Tibial artery (tissue), 4 donors: Measurements from ENCODE around the gene MRPS18B.

ENCODE experiments used
- DNase-seq, 2 donors: peaks; one replicate each; pipeline ENCODE4 v3.0.0-alpha.2; 2019
- H3K27ac ChIP-seq, 2 donors: fragments of 200-600 bp; sonication (generic) in 1 of 2; 1 replicate in 1 of 2; 2 replicates in 1 of 2; pipeline ENCODE4 v1.5.1; 2018 to 2019; ENCODE audit warnings: mild to moderate bottlenecking in 1 of 2
- H3K27me3 ChIP-seq, 2 donors: fragments of 200-600 bp; sonication (generic) in 1 of 2; one replicate each; pipeline versions ENCODE4 v1.5.1 to v1.6.0; 2016 to 2019
- H3K36me3 ChIP-seq, 3 donors: fragments of 200-600 bp; sonication (generic) in 2 of 3; one replicate each; pipeline ENCODE4 v1.5.1; 2016 to 2019; ENCODE audit warnings: mild to moderate bottlenecking in 2 of 3
- H3K4me1 ChIP-seq, 4 donors: fragments of 200-600 bp; sonication (generic) in 2 of 4; 1 replicate in 3 of 4; 2 replicates in 1 of 4; pipeline ENCODE4 v1.5.1; 2016 to 2019
- H3K4me3 ChIP-seq, 2 donors: fragments of 200-600 bp; sonication (generic) in 1 of 2; 1 replicate in 1 of 2; 2 replicates in 1 of 2; pipeline ENCODE4 v1.5.1; 2018 to 2019; ENCODE audit warnings: mild to moderate bottlenecking in 2 of 2
- H3K9me3 ChIP-seq, 3 donors: fragments of 200-600 bp; sonication (generic) in 1 of 3; one replicate each; pipeline ENCODE4 v1.5.1; 2016 to 2019
- CTCF ChIP-seq, 2 experiments: fragments of 200-600 bp in 1 of 2; fragments of 450-650 bp in 1 of 2; IDR thresholded peaks; one replicate each; pipeline ENCODE4 v1.5.1; 2017 to 2019; ENCODE audit warnings: antibody characterized with exemption in 2 of 2, mild to moderate bottlenecking in 1 of 2, moderate library complexity in 1 of 2
- intact Hi-C: fragments of 100-400 bp; cut with DNase I; formaldehyde crosslinking; loops from one replicate; pipeline ENCODE4 v1.15.0; 2023; ENCODE audit warnings: low total_unique reads

MRPS18B gene

GRCh38 chr6:30617565-30618269 lies at the start of gene MRPS18B:
MRPS18B (plus strand) TSS chr6:30617840; CDS start chr6:30617866, 26 bp downstream.
- no peaks in the 10 kb centered on the region for H3K27me3 ChIP-seq
- peaks cover 0 to 30% (median 27%) of the 10 kb centered on the region in 4 donors for H3K4me1 ChIP-seq
- no peaks in the 10 kb centered on the region for H3K9me3 ChIP-seq
- peak within 1 kb of the TSS; percentile 96 to 98 for H3K27ac ChIP-seq
- DNase-seq = peak; percentile 98 to 99
- H3K36me3 ChIP-seq = peaks cover 40 to 47% (median 45%) of the 10 kb centered on the region in 3 donors
- intact Hi-C loops = loop anchor here (5.0 kb wide), 2 partner anchors 60 to 105 kb away; partner anchors contain the start of genes GNL1, PRR3 and TUBB
- no peak for TF ChIP-seq CTCF (IDR thresholded peaks at IDR 0.05)
- peak within 1 kb of the TSS; percentile 87 to 90 for H3K4me3 ChIP-seq

GRCh38 chr6:30568245-30568644 lies 49.4 kb upstream of the MRPS18B start:
- no peak for TF ChIP-seq CTCF (IDR thresholded peaks at IDR 0.05)
- Histone ChIP-seq H3K27ac (no peak overlapping the region), H3K36me3 (peaks cover 0 to 3% (median 0%) of the 10 kb centered on the region in 3 donors), H3K9me3 (no peaks in the 10 kb centered on the region), H3K4me1 (peaks cover 4 to 28% (median 19%) of the 10 kb centered on the region in 4 donors), H3K4me3 (no peak overlapping the region), H3K27me3 (no peaks in the 10 kb centered on the region)
- DNase-seq = no peak
- intact Hi-C loops = no loop called here

- Histone ChIP-seq H3K27me3 (no peaks in the 10 kb centered on the region), H3K36me3 (peaks cover 0 to 12% (median 0%) of the 10 kb centered on the region in 3 donors), H3K4me3 (peak overlapping the region; percentile 62 to 73), H3K4me1 (peaks cover 4 to 35% (median 27%) of the 10 kb centered on the region in 4 donors), H3K9me3 (no peaks in the 10 kb centered on the region), H3K27ac (peak overlapping the region; percentile 83 to 87)
- DNase-seq = no peak
- intact Hi-C loops = loop anchor here (1.0 kb wide), 1 partner anchor 12 kb away; no protein-coding TSS in a partner anchor
- TF ChIP-seq CTCF (IDR thresholded peaks at IDR 0.05) = no peak
Observed at GRCh38 chr6:30570263-30570662, 47.4 kb upstream of the MRPS18B start.

GRCh38 chr6:30570740-30571074 lies 46.9 kb upstream of the MRPS18B start:
- intact Hi-C loops = loop anchor here (1.0 kb wide), 1 partner anchor 12 kb away; no protein-coding TSS in a partner anchor
- no peaks in the 10 kb centered on the region for H3K27me3 ChIP-seq
- DNase-seq = peak in 1 of 2 donors; percentile 39
- H3K27ac ChIP-seq = peak overlapping the region; percentile 83 to 87
- no peak for TF ChIP-seq CTCF (IDR thresholded peaks at IDR 0.05)
- H3K36me3 ChIP-seq = peaks cover 0 to 12% (median 0%) of the 10 kb centered on the region in 3 donors
- H3K4me3 ChIP-seq = peak overlapping the region; percentile 62 to 73
- peaks cover 4 to 35% (median 27%) of the 10 kb centered on the region in 4 donors for H3K4me1 ChIP-seq
- no peaks in the 10 kb centered on the region for H3K9me3 ChIP-seq

GRCh38 chr6:30571075-30571761 lies 46.4 kb upstream of the MRPS18B start, which contains the start of gene ABCF1:
ABCF1 (plus strand) TSS chr6:30571442; CDS start chr6:30571488, 46 bp downstream.
- Histone ChIP-seq H3K4me1 (peaks cover 4 to 35% (median 27%) of the 10 kb centered on the region in 4 donors), H3K27ac (peak within 1 kb of the TSS; percentile 83 to 87), H3K36me3 (peaks cover 0 to 12% (median 0%) of the 10 kb centered on the region in 3 donors), H3K4me3 (peak within 1 kb of the TSS; percentile 62 to 73), H3K9me3 (no peaks in the 10 kb centered on the region), H3K27me3 (no peaks in the 10 kb centered on the region)
- intact Hi-C loops = no loop called here
- DNase-seq = peak; percentile 96 to 99
- no peak for TF ChIP-seq CTCF (IDR thresholded peaks at IDR 0.05)
